Colon (tissue), 2 donors: ENCODE measurements around the gene TRAT1.

ENCODE experiments used
- FAIRE-seq: peaks from 2 replicates; lab custom pipeline; 2012; peaks lifted over from hg19 to GRCh38; lab: Jason Lieb, UNC
- donor health status: control.
- donor health status: control.

TRAT1 gene

DNA sequence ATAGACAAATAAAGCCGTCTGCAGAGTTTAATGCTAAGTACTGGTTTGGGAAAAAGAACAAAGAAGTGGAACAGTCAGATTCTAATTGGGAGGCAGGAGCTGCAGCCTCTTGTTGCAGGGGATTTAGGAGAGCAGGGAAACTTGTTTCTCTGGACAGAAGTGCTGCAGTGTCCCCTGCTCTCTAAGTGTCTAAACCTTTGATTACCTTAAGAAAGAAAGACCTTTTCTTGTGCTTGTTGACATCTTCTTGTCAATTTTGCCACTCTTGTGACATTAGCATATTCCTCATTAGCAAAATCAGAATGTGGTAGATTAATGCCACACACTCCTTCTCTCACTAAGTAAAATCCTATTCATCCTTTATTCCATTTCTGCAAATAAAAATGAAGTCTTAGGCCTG lies 38.8 kb downstream of the TRAT1 start:
- no peak for FAIRE-seq

DNA sequence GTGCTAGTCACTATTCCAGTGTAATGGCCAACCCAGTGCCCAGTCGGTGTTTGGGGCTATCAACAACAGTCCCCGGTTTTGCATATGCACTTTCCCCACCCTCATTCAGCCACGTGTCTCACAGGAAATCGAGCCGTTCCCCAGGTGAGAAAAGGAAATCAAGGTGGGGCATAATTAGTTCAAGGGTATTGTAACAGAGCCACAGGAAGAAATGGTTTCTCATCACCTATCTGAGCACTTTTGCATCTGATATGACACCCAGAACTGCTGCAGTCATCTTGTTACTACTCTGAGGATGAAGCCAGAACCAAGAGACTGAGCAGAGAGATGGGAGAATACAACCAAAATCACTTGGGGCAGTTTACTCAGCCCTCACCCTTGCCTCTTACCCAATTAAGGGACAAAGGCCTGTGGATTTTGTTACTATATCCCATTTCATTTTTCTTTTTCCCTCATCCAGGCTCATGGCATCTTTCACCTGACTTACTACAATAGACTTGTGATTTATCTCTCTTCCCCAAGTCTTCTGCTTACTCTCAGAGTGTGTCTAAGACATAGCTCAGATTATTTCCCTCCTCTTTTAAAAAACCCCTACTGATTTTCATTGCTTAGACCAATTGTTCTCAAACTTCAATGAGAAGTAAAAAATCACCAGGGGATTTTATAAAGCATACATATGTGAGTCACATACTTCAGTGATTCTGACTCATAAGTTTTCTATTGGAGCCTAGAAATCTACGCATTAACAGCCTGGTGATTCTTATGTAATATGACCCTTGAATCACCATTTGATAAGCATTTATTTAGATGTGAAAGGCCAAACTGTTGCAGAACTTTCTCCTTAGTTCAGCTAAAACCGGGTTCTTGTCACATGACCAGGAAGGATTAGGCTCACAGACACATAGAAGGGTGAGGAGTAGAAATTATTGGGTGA lies 40.5 kb downstream of the TRAT1 start:
- no peak for FAIRE-seq

DNA sequence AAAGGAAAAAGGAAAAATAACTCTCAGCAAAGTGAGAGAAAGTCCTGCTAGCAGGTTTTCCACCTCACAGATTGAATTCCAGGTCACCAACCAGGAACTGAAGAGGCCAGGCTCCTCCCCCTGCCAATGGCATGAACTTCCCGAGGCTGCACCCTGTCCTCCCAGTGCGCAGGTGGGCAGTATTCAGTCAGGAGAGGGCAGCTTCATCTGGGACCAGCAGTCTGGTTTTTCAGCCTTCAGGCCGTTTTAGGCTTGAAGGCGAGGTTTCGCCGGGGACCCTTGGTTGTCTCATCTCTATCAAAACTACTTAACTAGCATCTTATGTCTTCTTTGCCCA lies 41.2 kb downstream of the TRAT1 start:
- FAIRE-seq: no peak

DNA sequence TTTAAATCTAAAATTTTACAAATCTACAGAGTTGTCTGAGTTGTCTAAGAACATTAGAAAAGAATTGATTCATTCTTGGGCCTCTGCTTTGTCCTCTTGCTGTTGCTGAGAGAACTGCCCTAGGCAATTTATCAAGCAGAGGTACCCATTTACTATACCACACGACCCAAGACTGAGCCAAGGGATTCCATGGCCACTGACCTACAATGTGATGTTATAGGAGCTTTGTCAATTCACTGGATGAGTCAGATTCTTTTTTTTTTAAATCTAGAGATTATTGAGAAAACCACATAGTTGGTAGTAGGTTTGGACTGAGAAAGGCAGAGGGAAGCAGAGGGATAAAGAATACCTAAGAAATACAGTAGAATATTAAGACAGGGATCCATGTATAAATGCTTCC lies 55.3 kb downstream of the TRAT1 start:
- FAIRE-seq: no peak

DNA sequence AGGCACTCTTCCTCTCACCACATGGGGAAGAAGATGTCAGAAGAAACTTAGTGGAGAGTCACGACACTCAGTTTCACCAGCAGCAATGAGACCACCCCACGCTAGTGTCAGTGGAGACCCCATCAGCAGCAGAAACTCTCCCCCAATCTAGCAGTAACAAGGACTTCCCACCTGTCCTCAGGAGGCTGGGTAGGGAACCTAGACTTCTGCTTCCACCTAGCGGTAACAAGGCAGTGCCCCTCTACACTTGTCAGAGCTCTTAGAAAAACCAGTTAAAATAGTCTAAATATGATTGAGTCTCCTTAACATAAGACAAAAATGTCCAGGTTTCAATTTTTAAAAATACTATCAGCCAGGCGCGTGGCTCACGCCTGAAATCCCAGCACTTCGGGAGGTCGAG lies 57.3 kb downstream of the TRAT1 start:
- FAIRE-seq: no peak

DNA sequence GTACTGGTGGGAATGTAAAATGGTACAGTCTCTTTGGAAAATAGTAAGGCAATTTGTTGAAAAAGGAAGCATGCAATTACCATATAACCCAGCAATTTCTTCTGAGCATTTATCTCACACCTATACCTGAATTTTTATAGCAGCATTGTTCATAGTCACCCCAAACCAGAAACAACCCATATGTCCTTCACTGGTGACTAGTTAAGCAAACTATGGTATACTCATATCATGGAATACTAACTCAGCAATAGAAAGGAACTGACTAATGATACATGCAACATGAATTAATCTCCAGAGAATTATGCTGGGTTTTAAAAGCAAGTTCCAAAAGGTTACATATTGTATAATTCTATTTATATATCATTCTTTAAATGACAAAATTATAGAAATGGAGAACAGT lies 60.2 kb downstream of the TRAT1 start:
- FAIRE-seq: no peak

DNA sequence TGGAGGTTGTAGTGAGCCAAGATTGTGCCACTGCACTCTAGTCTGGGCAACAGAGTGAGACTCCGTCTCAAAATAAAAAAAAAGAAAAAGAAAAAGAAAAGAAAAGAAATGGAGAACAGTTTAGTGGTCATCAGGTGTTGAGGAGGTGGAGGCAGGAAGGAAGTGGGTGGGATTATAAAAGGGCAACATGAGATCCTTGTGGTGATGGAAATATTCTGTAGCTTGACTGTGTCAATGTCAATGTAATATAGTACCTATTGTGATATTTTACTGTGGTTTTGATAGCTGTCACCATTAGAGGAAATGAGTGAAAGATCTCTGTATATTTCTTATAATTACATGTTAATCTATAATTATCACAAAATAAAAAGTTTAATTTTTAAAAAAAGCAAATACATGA lies 60.8 kb downstream of the TRAT1 start:
- no peak for FAIRE-seq

DNA sequence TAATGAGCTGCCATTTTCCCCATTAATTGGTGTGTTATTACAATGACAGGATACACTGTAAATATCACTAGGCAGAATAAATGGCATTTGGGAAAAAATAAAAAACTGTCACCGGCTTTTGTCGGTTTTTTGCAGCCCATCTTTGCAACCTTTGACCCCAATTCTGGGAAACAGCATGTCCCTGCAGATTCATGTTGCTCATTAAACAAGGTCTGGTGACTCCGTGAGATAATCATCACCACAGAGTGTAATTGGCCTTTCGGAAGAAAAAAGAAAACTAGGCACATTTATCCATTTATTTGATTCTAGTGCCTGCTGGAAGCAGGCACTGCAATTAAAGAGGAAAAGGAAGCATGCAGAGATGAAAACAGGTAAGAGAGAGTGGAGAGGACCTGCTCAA lies 64.5 kb downstream of the TRAT1 start:
- FAIRE-seq: no peak

DNA sequence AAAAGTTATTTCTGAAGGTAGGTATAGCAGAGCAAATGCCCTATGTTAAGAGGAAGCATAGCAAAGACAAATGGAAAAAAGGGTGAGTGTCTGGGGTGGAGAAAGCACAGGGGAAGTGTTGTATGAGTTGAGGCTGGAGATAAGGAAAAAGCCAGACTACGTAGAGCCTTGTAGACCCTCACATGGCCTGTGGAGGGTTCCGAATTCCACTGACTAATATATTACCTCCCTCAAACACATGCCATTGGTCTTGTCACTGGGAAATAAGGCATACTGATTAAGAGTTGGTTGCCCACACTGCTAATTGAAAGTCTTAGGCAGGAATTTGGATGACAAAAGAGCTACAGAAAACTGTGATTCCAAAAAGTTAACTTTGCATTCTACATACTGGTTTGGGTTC lies 65.2 kb downstream of the TRAT1 start:
- no peak for FAIRE-seq

DNA sequence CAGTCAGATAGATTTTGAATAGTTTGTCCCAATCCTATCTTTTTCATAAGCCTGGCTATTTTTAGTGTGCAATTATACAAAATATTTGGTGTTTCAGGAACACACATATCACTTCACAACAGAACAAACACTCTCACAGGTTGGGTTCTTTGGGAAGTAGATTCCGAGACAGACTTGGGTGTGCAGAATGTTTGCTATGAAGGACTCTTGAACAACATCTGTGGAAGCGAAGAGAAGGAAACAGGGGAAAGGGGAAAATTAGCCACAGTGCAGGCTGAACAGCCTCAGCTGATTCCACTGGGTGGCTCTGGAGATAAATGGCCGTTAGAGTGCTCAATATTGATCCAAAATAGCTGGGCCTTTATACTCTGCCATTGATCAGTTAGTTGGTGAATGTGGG lies 69.2 kb downstream of the TRAT1 start:
- no peak for FAIRE-seq

DNA sequence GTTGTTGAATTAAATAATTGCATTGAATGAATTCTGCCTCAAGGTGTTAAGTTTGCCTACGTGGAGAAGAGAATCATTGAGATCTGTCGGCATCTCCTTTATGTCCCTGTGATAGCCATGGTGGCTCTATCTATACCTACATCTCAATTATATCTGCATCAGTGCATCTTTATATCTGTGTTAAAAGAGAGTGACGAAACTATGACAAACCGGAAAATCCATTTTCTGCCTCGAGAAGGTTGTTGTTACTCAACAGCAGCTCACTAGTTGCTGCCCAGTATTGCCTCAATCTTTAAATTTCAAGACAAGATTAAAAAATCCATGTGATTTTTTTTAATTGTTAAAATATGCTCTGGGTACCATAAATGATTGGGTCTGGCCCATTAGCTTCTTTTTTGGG lies 72.4 kb downstream of the TRAT1 start:
- FAIRE-seq: no peak

DNA sequence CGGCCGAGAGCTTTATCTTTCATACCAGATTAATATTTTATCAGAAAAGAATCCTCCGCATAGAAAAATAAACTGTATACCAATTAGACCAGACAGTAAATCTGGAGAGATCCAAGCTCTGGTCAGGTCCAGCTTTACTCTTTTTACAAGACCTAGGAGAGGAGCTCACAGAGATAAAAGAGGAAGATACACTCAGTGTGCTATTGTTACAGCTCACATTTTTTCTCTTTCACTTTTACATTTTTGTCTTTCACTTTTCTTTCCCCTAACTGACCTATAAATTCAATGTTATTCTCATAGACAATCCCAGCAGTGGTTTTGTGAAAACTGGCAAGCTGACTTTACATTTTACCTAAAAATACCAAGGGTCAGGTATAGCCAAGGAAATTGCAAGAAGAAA lies 75.3 kb downstream of the TRAT1 start:
- FAIRE-seq: no peak

DNA sequence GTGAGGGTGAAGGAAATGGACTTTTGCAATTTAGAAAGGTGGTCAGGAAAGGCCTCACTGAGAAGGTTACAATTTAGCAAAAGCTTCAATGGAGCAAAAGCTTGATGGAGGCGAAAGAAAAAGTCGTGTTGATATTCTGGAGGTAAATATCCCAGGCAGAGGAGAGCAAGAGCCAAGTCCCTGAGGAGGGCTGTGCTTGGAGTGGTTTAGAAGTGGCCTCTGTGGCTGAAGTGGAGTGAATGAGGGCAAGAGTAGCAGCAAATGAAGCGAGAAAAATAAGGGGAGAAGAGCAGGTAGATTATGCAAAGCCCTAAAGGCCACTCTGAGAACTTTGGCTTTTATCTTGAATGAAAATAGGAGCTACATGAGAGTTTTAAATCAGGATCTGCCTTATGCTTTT lies 76.9 kb downstream of the TRAT1 start:
- no peak for FAIRE-seq
